Smooth muscle cell (in vitro differentiated cells): ENCODE results near the gene ADAM17. TPM values are rescaled to one million over a fixed set of nuclear protein-coding genes. Genes with fewer than 3 reads are reported as not detected.

Experiments
- DNase-seq: peaks from one replicate; lab custom pipeline; 2025; ENCODE audit not compliant: unreplicated experiment; lab: John Stamatoyannopoulos, UW
- H2AFZ ChIP-seq: fragments of 200-600 bp; sonication (generic); 2 replicates; pipeline ENCODE4 v1.6.0; 2016; ENCODE audit warnings: antibody characterized with exemption, low read depth, mild to moderate bottlenecking
- H3F3A ChIP-seq: fragments of 200-600 bp; sonication (generic); 2 replicates; pipeline ENCODE4 v1.6.0; 2017; ENCODE audit warnings: antibody characterized with exemption, low read depth
- H3K27ac ChIP-seq: fragments of 200-600 bp; sonication (generic); 2 replicates; pipeline ENCODE4 v1.5.1; 2016; ENCODE audit warnings: low read depth, mild to moderate bottlenecking
- H3K27me3 ChIP-seq: fragments of 200-600 bp; sonication (generic); 2 replicates; pipeline ENCODE4 v1.6.1; 2016; ENCODE audit warnings: low read depth, mild to moderate bottlenecking
- H3K36me3 ChIP-seq: fragments of 200-600 bp; sonication (generic); 2 replicates; pipeline ENCODE4 v1.5.1; 2016; ENCODE audit warnings: low read depth
- H3K4me1 ChIP-seq: fragments of 200-600 bp; sonication (generic); 2 replicates; pipeline ENCODE4 v1.5.1; 2016; ENCODE audit warnings: low read depth
- H3K4me2 ChIP-seq: fragments of 200-600 bp; sonication (generic); 2 replicates; pipeline ENCODE4 v1.6.0; 2016; ENCODE audit warnings: mild to moderate bottlenecking
- H3K4me3 ChIP-seq: fragments of 200-600 bp; sonication (generic); 2 replicates; pipeline ENCODE4 v1.5.1; 2016; ENCODE audit warnings: mild to moderate bottlenecking
- H3K79me2 ChIP-seq: fragments of 200-600 bp; sonication (generic); 2 replicates; pipeline ENCODE4 v1.6.0; 2016; ENCODE audit warnings: low read depth, mild to moderate bottlenecking
- H3K9ac ChIP-seq: fragments of 200-600 bp; sonication (generic); 2 replicates; pipeline ENCODE4 v1.6.0; 2016; ENCODE audit warnings: low read depth
- H3K9me3 ChIP-seq: fragments of 200-600 bp; sonication (generic); replicated peaks from 2 replicates; pipeline ENCODE4 v1.5.1; 2016; ENCODE audit warnings: low read depth
- H4K20me1 ChIP-seq: fragments of 200-600 bp; sonication (generic); 2 replicates; pipeline ENCODE4 v1.6.0; 2016; ENCODE audit warnings: low read depth
- CTCF ChIP-seq: fragments of 200-600 bp; sonication (generic); IDR thresholded peaks from 2 replicates; pipeline ENCODE4 v1.5.1; 2017; ENCODE audit warnings: borderline replicate concordance, mild to moderate bottlenecking, antibody characterized with exemption; ENCODE audit not compliant: insufficient read depth, poor library complexity, severe bottlenecking
- WGBS: methylation state at CpG from one replicate; pipeline ENCODE4 v1.1.7; 2016; ENCODE audit warnings: low lambda C conversion rate; 5-methylcytosine and 5-hydroxymethylcytosine counted together
- polyA plus RNA-seq: library from polyadenylated mRNA; unstranded; fragments of >200 nt; fragmentation: Nextera tagmentation; extraction: Ambion mirVana; gene quantifications from 2 replicates; pipeline ENCODE4 v1.2.1, GENCODE V29; 2016
- total RNA-seq: library from RNA; depleted of rRNA; stranded (reverse); fragments of >200 nt; gene quantifications from 2 replicates; pipeline ENCODE4 v1.2.3, GENCODE V29; 2014

The ADAM17 gene
- total and polyA plus RNA-seq, 2 experiments from 2014 or later: 8.9 to 18.3 TPM

- Histone ChIP-seq H3K4me1 (no peaks in the 10 kb centered on the region), H3K27me3 (no peaks in the 10 kb centered on the region), H2AFZ (no peak overlapping the region), H3K27ac (no peak overlapping the region), H3F3A (no peaks in the 10 kb centered on the region), H3K4me2 (no peak overlapping the region), H3K79me2 (no peaks in the 10 kb centered on the region), H3K9ac (no peak overlapping the region), H3K36me3 (no peaks in the 10 kb centered on the region), H3K4me3 (no peak overlapping the region), H4K20me1 (no peaks in the 10 kb centered on the region), H3K9me3 (no peaks in the 10 kb centered on the region)
- DNase-seq: no peak
- whole genome bisulfite sequencing: 75% methylated on average over 6 of the region's 6 CpGs
- TF ChIP-seq CTCF: no peak
Measured at GRCh38 chr2:9462886-9463697, 92.5 kb downstream of the ADAM17 start.

GRCh38 chr2:9462313-9462712 lies 93.3 kb downstream of the ADAM17 start:
- H3F3A ChIP-seq: no peaks in the 10 kb centered on the region
- no peak overlapping the region for H2AFZ ChIP-seq
- no peaks in the 10 kb centered on the region for H3K79me2 ChIP-seq
- H3K36me3 ChIP-seq: no peaks in the 10 kb centered on the region
- H3K4me1 ChIP-seq: no peaks in the 10 kb centered on the region
- no peaks in the 10 kb centered on the region for H3K9me3 ChIP-seq
- no peak overlapping the region for H3K9ac ChIP-seq
- DNase-seq: no peak
- H3K4me2 ChIP-seq: no peak overlapping the region
- no peak overlapping the region for H3K4me3 ChIP-seq
- no peaks in the 10 kb centered on the region for H3K27me3 ChIP-seq
- no peak for TF ChIP-seq CTCF
- no peak overlapping the region for H3K27ac ChIP-seq
- no peaks in the 10 kb centered on the region for H4K20me1 ChIP-seq
- 95% methylated on average over 5 of the region's 5 CpGs for whole genome bisulfite sequencing

GRCh38 chr2:9461079-9461478 lies 94.6 kb downstream of the ADAM17 start:
- H3K4me3 ChIP-seq: no peak overlapping the region
- H3K79me2 ChIP-seq: no peaks in the 10 kb centered on the region
- H2AFZ ChIP-seq: no peak overlapping the region
- H3K36me3 ChIP-seq: no peaks in the 10 kb centered on the region
- no peak overlapping the region for H3K4me2 ChIP-seq
- H3K9me3 ChIP-seq: no peaks in the 10 kb centered on the region
- no peak for TF ChIP-seq CTCF
- no peaks in the 10 kb centered on the region for H4K20me1 ChIP-seq
- 92% methylated on average over 3 of the region's 3 CpGs for WGBS
- no peaks in the 10 kb centered on the region for H3K27me3 ChIP-seq
- H3F3A ChIP-seq: no peaks in the 10 kb centered on the region
- H3K9ac ChIP-seq: no peak overlapping the region
- no peak overlapping the region for H3K27ac ChIP-seq
- no peak for DNase-seq
- no peaks in the 10 kb centered on the region for H3K4me1 ChIP-seq
